Osteoblast (primary cell): Measurements from ENCODE around the gene RGR. TPM values are rescaled to one million over a fixed set of nuclear protein-coding genes. Genes with fewer than 3 reads are reported as not detected.

ENCODE experiments used
- DNase-seq: peaks from one replicate; pipeline ENCODE4 v3.0.0; 2011; ENCODE audit warnings: low spot score, mixed read lengths; ENCODE audit not compliant: insufficient read length; ENCODE audit errors: missing footprints
- H2AFZ ChIP-seq: 2 replicates; pipeline ENCODE4 v1.6.0; 2011; ENCODE audit warnings: mild to moderate bottlenecking, low read length
- H3K27ac ChIP-seq: 2 replicates; pipeline ENCODE4 v1.5.1; 2011; ENCODE audit warnings: mild to moderate bottlenecking, low read depth, low read length, moderate library complexity
- H3K27me3 ChIP-seq: 2 replicates; pipeline ENCODE4 v1.6.0; 2012; ENCODE audit warnings: mild to moderate bottlenecking, control low read depth, inconsistent platforms, low read length, moderate library complexity; ENCODE audit not compliant: insufficient read depth
- H3K36me3 ChIP-seq: 2 replicates; pipeline ENCODE4 v1.5.1; 2011; ENCODE audit warnings: mild to moderate bottlenecking, low read length, control low read depth, moderate library complexity; ENCODE audit not compliant: insufficient read depth
- H3K4me1 ChIP-seq: 2 replicates; pipeline ENCODE4 v1.5.1; 2011; ENCODE audit warnings: mild to moderate bottlenecking, low read length, control low read depth, moderate library complexity; ENCODE audit not compliant: insufficient read depth
- H3K4me2 ChIP-seq: 2 replicates; pipeline ENCODE4 v1.6.0; 2011; ENCODE audit warnings: mild to moderate bottlenecking, low read length; ENCODE audit not compliant: insufficient read depth
- H3K4me3 ChIP-seq: fragments of 200-600 bp; sonication (generic); 3 replicates; pipeline ENCODE4 v1.5.1; 2012; ENCODE audit warnings: mild to moderate bottlenecking, low read length, inconsistent platforms; ENCODE audit not compliant: insufficient read depth
- H3K79me2 ChIP-seq: 2 replicates; pipeline ENCODE4 v1.6.0; 2012; ENCODE audit warnings: mild to moderate bottlenecking, low read length, control low read depth, inconsistent platforms; ENCODE audit not compliant: insufficient read depth
- H3K9me3 ChIP-seq: 2 replicates; pipeline ENCODE4 v1.5.1; 2011; ENCODE audit warnings: low read depth, low read length, control low read depth
- H4K20me1 ChIP-seq: 2 replicates; pipeline ENCODE4 v1.6.0; 2012; ENCODE audit warnings: mild to moderate bottlenecking, low read length, control low read depth; ENCODE audit not compliant: insufficient read depth
- CTCF ChIP-seq: IDR thresholded peaks from 2 replicates; pipeline ENCODE4 v1.5.1; 2011; ENCODE audit warnings: mild to moderate bottlenecking, low read depth, low read length, moderate library complexity; ENCODE audit errors: extremely low read depth
- total RNA-seq: library from RNA; depleted of rRNA; stranded (reverse); fragments of >200 nt; gene quantifications from 2 replicates; pipeline ENCODE4 v1.2.3, GENCODE V29; 2012

Gene RGR
- total RNA-seq, 1 donor, result not detected

GRCh38 chr10:84217746-84218145, 27.1 kb upstream of the RGR start:
- H4K20me1 ChIP-seq, result no peaks in the 10 kb centered on the region
- H3K4me2 ChIP-seq, result no peak overlapping the region
- H3K36me3 ChIP-seq, result no peaks in the 10 kb centered on the region
- H2AFZ ChIP-seq, result no peak overlapping the region
- H3K27ac ChIP-seq, result no peak overlapping the region
- no peak for TF ChIP-seq CTCF
- H3K9me3 ChIP-seq, result no peaks in the 10 kb centered on the region
- no peak for DNase-seq
- H3K79me2 ChIP-seq, result no peaks in the 10 kb centered on the region
- H3K4me3 ChIP-seq, result no peak overlapping the region
- no peaks in the 10 kb centered on the region for H3K27me3 ChIP-seq
- no peaks in the 10 kb centered on the region for H3K4me1 ChIP-seq

- H2AFZ ChIP-seq, result no peak overlapping the region
- no peak overlapping the region for H3K4me3 ChIP-seq
- no peaks in the 10 kb centered on the region for H4K20me1 ChIP-seq
- no peak for TF ChIP-seq CTCF
- H3K9me3 ChIP-seq, result no peaks in the 10 kb centered on the region
- H3K27ac ChIP-seq, result no peak overlapping the region
- H3K27me3 ChIP-seq, result no peaks in the 10 kb centered on the region
- H3K36me3 ChIP-seq, result no peaks in the 10 kb centered on the region
- H3K4me2 ChIP-seq, result no peak overlapping the region
- no peak for DNase-seq
- no peaks in the 10 kb centered on the region for H3K79me2 ChIP-seq
- H3K4me1 ChIP-seq, result no peaks in the 10 kb centered on the region
These were observed 22.9 kb upstream of the RGR start for GRCh38 chr10:84221916-84222315.

GRCh38 chr10:84224411-84225028, 20.3 kb upstream of the RGR start:
- H3K4me3 ChIP-seq, result no peak overlapping the region
- H3K79me2 ChIP-seq, result no peaks in the 10 kb centered on the region
- H3K4me2 ChIP-seq, result no peak overlapping the region
- H3K4me1 ChIP-seq, result no peaks in the 10 kb centered on the region
- no peaks in the 10 kb centered on the region for H4K20me1 ChIP-seq
- no peaks in the 10 kb centered on the region for H3K9me3 ChIP-seq
- H3K36me3 ChIP-seq, result no peaks in the 10 kb centered on the region
- no peak overlapping the region for H3K27ac ChIP-seq
- H3K27me3 ChIP-seq, result no peaks in the 10 kb centered on the region
- H2AFZ ChIP-seq, result no peak overlapping the region
- no peak for TF ChIP-seq CTCF
- no peak for DNase-seq

GRCh38 chr10:84225427-84226173, 19.3 kb upstream of the RGR start, which contains the start of gene LRIT2:
TSS of gene LRIT2 (minus strand) at chr10:84225544. CDS start at chr10:84225520, 24 bp downstream.
- H3K79me2 ChIP-seq, result no peaks in the 10 kb centered on the region
- H3K27me3 ChIP-seq, result no peaks in the 10 kb centered on the region
- no peak within 1 kb of the TSS for H2AFZ ChIP-seq
- H3K36me3 ChIP-seq, result no peaks in the 10 kb centered on the region
- no peak within 1 kb of the TSS for H3K27ac ChIP-seq
- no peaks in the 10 kb centered on the region for H3K9me3 ChIP-seq
- H3K4me1 ChIP-seq, result no peaks in the 10 kb centered on the region
- H3K4me3 ChIP-seq, result no peak within 1 kb of the TSS
- no peak within 1 kb of the TSS for H3K4me2 ChIP-seq
- H4K20me1 ChIP-seq, result no peaks in the 10 kb centered on the region
- TF ChIP-seq CTCF, result no peak
- DNase-seq, result no peak
